Measurements from ENCODE around the gene RNF187. TPM values are rescaled to one million over a fixed set of nuclear protein-coding genes. Genes with fewer than 3 reads are reported as not detected.
A peak's percentile ranks its signal among the peaks of the same experiment; 100 is the strongest.

The RNF187 gene
- total RNA-seq, 4 donors from 2014 or later: 75.8 to 106 (median 80.1) TPM

GRCh38 chr1:228490120-228491078, 3.2 kb downstream of the RNF187 start:
- WGBS, 2 donors: 75 to 79% methylated on average over 6 of the region's 6 CpGs
- DNase-seq (ENCODE audit: low spot score in 2 of 2): no peak
- no peak for TF ChIP-seq POLR2A (IDR thresholded peaks at IDR 0.05)
- TF ChIP-seq CTCF (IDR thresholded peaks at IDR 0.05): no peak

GRCh38 chr1:228493141-228494043, 6.2 kb downstream of the RNF187 start:
- WGBS, 2 donors: 90 to 91% methylated on average over 23 to 28 of the region's 28 CpGs
- H3K4me3 ChIP-seq (ENCODE audit: low read depth, poor library complexity, severe bottlenecking): no peak overlapping the region
- no peak for DNase-seq (ENCODE audit: low spot score in 2 of 2)
- TF ChIP-seq CTCF (IDR thresholded peaks at IDR 0.05): no peak
- no peak for TF ChIP-seq POLR2A (IDR thresholded peaks at IDR 0.05)
- intact Hi-C loops (cut with DNase I; ENCODE audit: low total_unique reads): no loop called here

More at GRCh38 chr1:228490120-228491078, 3.2 kb downstream of the RNF187 start:
- no peak overlapping the region for H3K4me3 ChIP-seq (ENCODE audit: low read depth, poor library complexity, severe bottlenecking)
- intact Hi-C loops (cut with DNase I; ENCODE audit: low total_unique reads): no loop called here

DNA sequence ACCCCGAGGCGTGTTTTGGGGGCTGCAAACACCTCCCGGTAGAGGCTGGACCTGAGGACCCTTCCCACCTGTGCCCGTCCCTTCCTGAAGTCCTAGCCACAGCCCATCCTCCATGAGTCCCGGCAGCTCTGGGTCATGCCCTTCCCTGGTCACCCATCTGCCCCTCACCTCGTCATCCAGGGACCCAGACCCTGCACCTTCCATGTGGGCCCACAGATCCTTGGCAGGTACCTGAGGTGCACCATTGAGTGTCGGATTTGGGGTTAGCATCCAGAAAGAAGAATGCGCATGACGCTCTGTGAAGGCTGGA, 6.8 kb downstream of the RNF187 start:
- TF ChIP-seq POLR2A (IDR thresholded peaks at IDR 0.05) (no peak), CTCF (IDR thresholded peaks at IDR 0.05) (no peak)
- intact Hi-C loops (cut with DNase I; ENCODE audit: low total_unique reads): no loop called here
- no peak for DNase-seq (ENCODE audit: low spot score in 2 of 2)
- H3K4me3 ChIP-seq (ENCODE audit: low read depth, poor library complexity, severe bottlenecking): no peak overlapping the region
- 86 to 91% methylated on average over 9 of the region's 9 CpGs for WGBS, 2 donors

GRCh38 chr1:228494391-228494790, 7.2 kb downstream of the RNF187 start:
- WGBS, 2 donors: 70 to 71% methylated on average over 7 of the region's 7 CpGs
- TF ChIP-seq CTCF (IDR thresholded peaks at IDR 0.05) (no peak), POLR2A (IDR thresholded peaks at IDR 0.05) (no peak)
- H3K4me3 ChIP-seq (ENCODE audit: low read depth, poor library complexity, severe bottlenecking): no peak overlapping the region
- intact Hi-C loops (cut with DNase I; ENCODE audit: low total_unique reads): no loop called here
- no peak for DNase-seq (ENCODE audit: low spot score in 2 of 2)

DNA sequence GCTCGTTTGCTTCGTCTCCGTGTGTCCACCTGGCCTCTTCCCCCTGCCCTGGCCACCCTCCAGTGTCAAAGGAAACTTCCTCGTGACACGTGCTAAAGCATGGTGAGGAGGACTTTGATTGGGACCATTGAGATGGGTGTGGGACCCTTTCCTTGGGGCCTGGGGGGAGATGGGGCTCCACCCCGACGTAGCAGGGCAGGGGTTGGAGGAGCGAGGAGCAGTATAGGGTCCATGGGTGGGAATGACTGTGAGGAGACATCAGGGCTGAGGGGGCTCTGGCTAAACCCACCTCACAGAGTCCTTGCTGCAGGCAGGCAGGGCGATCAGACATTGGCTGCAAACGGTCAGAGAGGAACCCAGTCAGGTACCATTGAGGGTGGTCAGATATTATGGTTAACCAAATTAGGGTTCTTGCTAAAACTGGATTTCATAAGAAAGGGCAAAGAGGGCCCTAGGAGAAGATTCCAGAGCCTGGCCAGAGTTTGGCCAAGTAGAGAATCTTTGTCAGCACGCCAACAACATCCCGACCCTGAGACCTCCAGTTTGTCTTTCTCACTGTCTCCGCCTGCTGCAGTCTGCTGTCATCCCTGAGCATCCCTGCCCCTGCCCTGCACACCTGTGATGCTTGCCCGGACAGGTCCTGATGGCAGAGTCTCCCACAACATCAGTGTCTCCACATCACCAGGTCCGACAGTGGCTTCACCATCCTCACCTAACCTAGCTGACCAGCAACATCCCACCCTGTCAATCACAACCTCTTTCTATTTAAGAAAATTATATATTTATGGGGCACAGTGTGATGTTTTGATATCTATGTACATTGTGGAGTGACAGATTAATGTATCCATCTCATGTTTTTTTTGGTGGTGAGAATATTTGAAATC, 8.0 kb downstream of the RNF187 start:
- no peak overlapping the region for H3K4me3 ChIP-seq (ENCODE audit: low read depth, poor library complexity, severe bottlenecking)
- TF ChIP-seq POLR2A (IDR thresholded peaks at IDR 0.05) (no peak), CTCF (IDR thresholded peaks at IDR 0.05) (no peak)
- DNase-seq (ENCODE audit: low spot score in 2 of 2): peak in 1 of 2 donors; percentile 63
- intact Hi-C loops (cut with DNase I; ENCODE audit: low total_unique reads): no loop called here
- 86 to 88% methylated on average over 15 of the region's 15 CpGs for WGBS, 2 donors

All from lower leg skin (tissue), 4 donors.